Measurements from ENCODE around the gene VAMP3. TPM values are rescaled to one million over a fixed set of nuclear protein-coding genes. Genes with fewer than 3 reads are reported as not detected.

VAMP3 gene
- total RNA-seq, 1 donor from 2014 or later: 154 TPM

DNA sequence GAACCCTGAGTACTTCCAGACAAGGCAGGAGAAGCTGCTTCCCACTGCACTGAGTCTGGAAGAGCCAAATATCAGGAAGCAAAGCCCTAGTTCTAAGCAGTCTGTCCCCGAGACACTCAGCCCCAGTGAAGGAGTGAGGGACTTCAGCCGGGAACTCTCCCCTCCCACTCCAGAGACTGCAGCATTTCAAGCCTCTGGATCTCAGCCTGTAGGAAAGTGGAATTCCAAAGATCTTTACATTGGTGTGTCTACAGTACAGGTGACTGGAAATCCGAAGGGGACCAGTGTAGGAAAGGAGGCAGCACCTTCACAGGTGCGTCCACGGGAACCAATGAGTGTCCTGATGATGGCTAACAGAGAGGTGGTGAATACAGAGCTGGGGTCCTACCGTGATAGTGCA is 33.1 kb upstream of the VAMP3 start:
- Histone ChIP-seq H3K4me1 (ENCODE audit: insufficient read depth, low read length) (no peaks in the 10 kb centered on the region), H3K9ac (ENCODE audit: low read length) (no peak overlapping the region), H2AFZ (ENCODE audit: low read depth, low read length) (no peak overlapping the region), H3K4me2 (ENCODE audit: low read length) (no peak overlapping the region), H3K27me3 (ENCODE audit: insufficient read depth, low read length) (no peaks in the 10 kb centered on the region), H4K20me1 (ENCODE audit: insufficient read depth, low read length) (no peaks in the 10 kb centered on the region), H3K36me3 (ENCODE audit: insufficient read depth, low read length) (no peaks in the 10 kb centered on the region), H3K27ac (ENCODE audit: low read depth, low read length) (no peak overlapping the region), H3K9me3 (ENCODE audit: insufficient read depth, low read depth, low read length) (no peaks in the 10 kb centered on the region), H3K4me3 (ENCODE audit: insufficient read depth, low read depth, low read length) (no peak overlapping the region), H3K79me2 (ENCODE audit: insufficient read depth, low read length) (no peaks in the 10 kb centered on the region)
- H3K9me3 Mint-ChIP-seq (ENCODE audit: unreplicated experiment): no peaks in the 10 kb centered on the region
- FAIRE-seq (no peak), DNase-seq (ENCODE audit: low read depth) (no peak)
- H3K4me3 Mint-ChIP-seq (ENCODE audit: unreplicated experiment): no peak overlapping the region
- no peaks in the 10 kb centered on the region for H3K27me3 Mint-ChIP-seq (ENCODE audit: low read depth, unreplicated experiment)
- TF ChIP-seq EZH2 (IDR thresholded peaks at IDR 0.05; ENCODE audit: insufficient read depth, low read length): no peak
- TF ChIP-seq, protein P1, sequence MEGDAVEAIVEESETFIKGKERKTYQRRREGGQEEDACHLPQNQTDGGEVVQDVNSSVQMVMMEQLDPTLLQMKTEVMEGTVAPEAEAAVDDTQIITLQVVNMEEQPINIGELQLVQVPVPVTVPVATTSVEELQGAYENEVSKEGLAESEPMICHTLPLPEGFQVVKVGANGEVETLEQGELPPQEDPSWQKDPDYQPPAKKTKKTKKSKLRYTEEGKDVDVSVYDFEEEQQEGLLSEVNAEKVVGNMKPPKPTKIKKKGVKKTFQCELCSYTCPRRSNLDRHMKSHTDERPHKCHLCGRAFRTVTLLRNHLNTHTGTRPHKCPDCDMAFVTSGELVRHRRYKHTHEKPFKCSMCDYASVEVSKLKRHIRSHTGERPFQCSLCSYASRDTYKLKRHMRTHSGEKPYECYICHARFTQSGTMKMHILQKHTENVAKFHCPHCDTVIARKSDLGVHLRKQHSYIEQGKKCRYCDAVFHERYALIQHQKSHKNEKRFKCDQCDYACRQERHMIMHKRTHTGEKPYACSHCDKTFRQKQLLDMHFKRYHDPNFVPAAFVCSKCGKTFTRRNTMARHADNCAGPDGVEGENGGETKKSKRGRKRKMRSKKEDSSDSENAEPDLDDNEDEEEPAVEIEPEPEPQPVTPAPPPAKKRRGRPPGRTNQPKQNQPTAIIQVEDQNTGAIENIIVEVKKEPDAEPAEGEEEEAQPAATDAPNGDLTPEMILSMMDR (IDR thresholded peaks at IDR 0.05; ENCODE audit: insufficient read depth, low read depth, low read length): no peak
- H3K36me3 Mint-ChIP-seq (ENCODE audit: low read depth, unreplicated experiment): peaks cover 20% of the 10 kb centered on the region
- no peaks in the 10 kb centered on the region for H3K4me1 Mint-ChIP-seq (ENCODE audit: low read depth, unreplicated experiment)
- no peak overlapping the region for H3K27ac Mint-ChIP-seq (ENCODE audit: unreplicated experiment)

DNA sequence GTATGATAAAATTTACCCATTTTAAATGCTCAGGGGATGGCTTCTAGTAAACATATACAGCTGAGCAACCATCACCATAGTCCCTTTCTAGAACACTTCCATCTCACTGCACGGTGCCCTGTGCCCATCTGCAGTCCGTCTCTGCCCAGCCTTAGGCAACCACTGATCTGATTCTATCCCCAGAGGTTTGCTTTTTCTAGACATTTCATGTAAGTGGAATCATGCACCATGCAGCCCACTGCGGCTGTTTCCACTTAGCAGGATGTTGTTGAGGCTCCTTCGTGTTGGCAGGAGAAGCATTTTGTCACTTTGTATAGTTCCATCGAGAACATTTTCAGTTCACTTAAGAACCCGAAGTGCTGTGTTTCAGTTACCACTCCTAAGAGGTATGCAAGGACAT is 27.8 kb upstream of the VAMP3 start:
- no peak for FAIRE-seq
- Histone ChIP-seq H3K79me2 (ENCODE audit: insufficient read depth, low read length) (no peaks in the 10 kb centered on the region), H3K4me3 (ENCODE audit: insufficient read depth, low read depth, low read length) (no peak overlapping the region), H3K4me1 (ENCODE audit: insufficient read depth, low read length) (no peaks in the 10 kb centered on the region), H3K27me3 (ENCODE audit: insufficient read depth, low read length) (no peaks in the 10 kb centered on the region), H3K27ac (ENCODE audit: low read depth, low read length) (no peak overlapping the region), H3K9ac (ENCODE audit: low read length) (no peak overlapping the region), H2AFZ (ENCODE audit: low read depth, low read length) (no peak overlapping the region), H3K9me3 (ENCODE audit: insufficient read depth, low read depth, low read length) (no peaks in the 10 kb centered on the region), H4K20me1 (ENCODE audit: insufficient read depth, low read length) (no peaks in the 10 kb centered on the region), H3K4me2 (ENCODE audit: low read length) (no peak overlapping the region), H3K36me3 (ENCODE audit: insufficient read depth, low read length) (peaks cover 3% of the 10 kb centered on the region)
- DNase-seq (ENCODE audit: low read depth): no peak
- Mint-ChIP-seq H3K4me3 (ENCODE audit: unreplicated experiment) (no peak overlapping the region), H3K9me3 (ENCODE audit: unreplicated experiment) (no peaks in the 10 kb centered on the region), H3K4me1 (ENCODE audit: low read depth, unreplicated experiment) (no peaks in the 10 kb centered on the region), H3K36me3 (ENCODE audit: low read depth, unreplicated experiment) (peaks cover 11% of the 10 kb centered on the region), H3K27ac (ENCODE audit: unreplicated experiment) (no peak overlapping the region), H3K27me3 (ENCODE audit: low read depth, unreplicated experiment) (no peaks in the 10 kb centered on the region)
- TF ChIP-seq, protein P1 (IDR thresholded peaks at IDR 0.05; ENCODE audit: insufficient read depth, low read depth, low read length): no peak
- no peak for TF ChIP-seq EZH2 (IDR thresholded peaks at IDR 0.05; ENCODE audit: insufficient read depth, low read length)

DNA sequence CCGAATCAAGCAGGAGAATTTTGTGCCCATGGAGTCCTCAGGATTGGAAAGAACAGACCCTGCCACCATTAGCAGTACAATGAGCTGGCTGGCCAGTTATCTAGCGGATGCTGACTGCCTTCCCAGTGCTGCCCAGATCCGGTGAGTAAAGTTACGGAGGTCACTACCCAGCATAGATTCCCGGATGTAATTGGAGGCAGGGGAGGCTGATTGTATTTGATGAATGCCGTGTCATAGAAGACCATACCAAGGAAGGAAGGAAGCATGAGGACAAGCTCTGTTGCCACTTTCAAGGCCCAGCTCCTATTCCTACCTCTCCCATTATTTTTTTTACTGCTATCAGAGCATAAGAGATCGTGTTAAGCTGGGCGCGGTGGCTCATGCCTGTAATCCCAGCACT is 26.2 kb upstream of the VAMP3 start:
- H3K79me2 ChIP-seq (ENCODE audit: insufficient read depth, low read length): no peaks in the 10 kb centered on the region
- peaks cover 3% of the 10 kb centered on the region for H3K36me3 ChIP-seq (ENCODE audit: insufficient read depth, low read length)
- H3K4me1 Mint-ChIP-seq (ENCODE audit: low read depth, unreplicated experiment): no peaks in the 10 kb centered on the region
- no peak overlapping the region for H2AFZ ChIP-seq (ENCODE audit: low read depth, low read length)
- FAIRE-seq: no peak
- H3K4me3 Mint-ChIP-seq (ENCODE audit: unreplicated experiment): no peak overlapping the region
- H3K27me3 ChIP-seq (ENCODE audit: insufficient read depth, low read length): no peaks in the 10 kb centered on the region
- H4K20me1 ChIP-seq (ENCODE audit: insufficient read depth, low read length): no peaks in the 10 kb centered on the region
- no peaks in the 10 kb centered on the region for H3K9me3 Mint-ChIP-seq (ENCODE audit: unreplicated experiment)
- no peaks in the 10 kb centered on the region for H3K9me3 ChIP-seq (ENCODE audit: insufficient read depth, low read depth, low read length)
- no peaks in the 10 kb centered on the region for H3K27me3 Mint-ChIP-seq (ENCODE audit: low read depth, unreplicated experiment)
- no peak overlapping the region for H3K4me2 ChIP-seq (ENCODE audit: low read length)
- TF ChIP-seq, protein P1 (IDR thresholded peaks at IDR 0.05; ENCODE audit: insufficient read depth, low read depth, low read length): no peak
- no peak for TF ChIP-seq EZH2 (IDR thresholded peaks at IDR 0.05; ENCODE audit: insufficient read depth, low read length)
- H3K36me3 Mint-ChIP-seq (ENCODE audit: low read depth, unreplicated experiment): peaks cover 5% of the 10 kb centered on the region
- no peak overlapping the region for H3K9ac ChIP-seq (ENCODE audit: low read length)
- no peak overlapping the region for H3K27ac ChIP-seq (ENCODE audit: low read depth, low read length)
- H3K27ac Mint-ChIP-seq (ENCODE audit: unreplicated experiment): no peak overlapping the region
- no peaks in the 10 kb centered on the region for H3K4me1 ChIP-seq (ENCODE audit: insufficient read depth, low read length)
- DNase-seq (ENCODE audit: low read depth): no peak
- H3K4me3 ChIP-seq (ENCODE audit: insufficient read depth, low read depth, low read length): no peak overlapping the region

Data from astrocyte (in vitro differentiated cells and primary cell).